K562 (cell line): ENCODE measurements around the gene ERVK3-1. TPM values are rescaled to one million over a fixed set of nuclear protein-coding genes. Genes with fewer than 3 reads are reported as not detected.

Experiments used
- ATAC-seq: fragments of 200-7000 bp; cut with Tn5 transposase; 3 replicates; pipeline ENCODE4 v1.9.1; 2020; ENCODE audit warnings: moderate library complexity
- BruUV-seq: library from RNA; stranded (reverse); fragments of 400-500 nt; replicated peaks from 2 replicates; lab custom pipeline; 2021; lab: Mats Ljungman, UMichigan
- CTCF ChIA-PET: fragments of 300-600 bp; formaldehyde crosslinking; extraction: SDS; loops from one replicate; lab custom pipeline; 2021; ENCODE audit warnings: low intra/inter-chr PET ratio; lab: Yijun Ruan, JAX
- POLR2A ChIA-PET: fragments of 300-600, 350-650 bp; sonication (Branson Sonifier 250); formaldehyde crosslinking; extraction: SDS; loops from one replicate; lab custom pipeline; 2021; ENCODE audit warnings: antibody characterized with exemption, inconsistent platforms; lab: Yijun Ruan, JAX
- DNase-seq, 4 experiments: peaks; one replicate each; pipeline versions ENCODE4 v3.0.0 to v3.0.0-alpha.2; 2011 to 2018; ENCODE audit warnings: low spot score in 3 of 4, mixed read lengths in 3 of 4; ENCODE audit errors: extremely low read depth in 1 of 4
- FAIRE-seq: peaks from 2 replicates; lab custom pipeline; 2011; peaks lifted over from hg19 to GRCh38; lab: Jason Lieb, UNC
- H2AFZ ChIP-seq: 2 replicates; pipeline ENCODE4 v1.6.0; 2011; ENCODE audit warnings: low read depth, low read length, control low read depth, inconsistent platforms
- H3K27ac ChIP-seq: fragments of 200-600 bp; 3 replicates; pipeline ENCODE4 v1.8.0; 2011; ENCODE audit warnings: low read depth, mild to moderate bottlenecking, control low read depth, inconsistent platforms, low read length, moderate library complexity, mixed read lengths; ENCODE audit errors: extremely low read depth
- H3K27me3 ChIP-seq, 2 experiments: fragments of 300-600 bp in 1 of 2; 2 replicates in 1 of 2; 3 replicates in 1 of 2; pipeline versions ENCODE4 v1.6.0 to v1.8.0; 2011; ENCODE audit warnings: inconsistent platforms in 2 of 2, low read length in 2 of 2, mild to moderate bottlenecking in 1 of 2, mixed read lengths in 1 of 2, moderate library complexity in 1 of 2; ENCODE audit not compliant: control insufficient read depth in 2 of 2, insufficient read depth in 2 of 2
- H3K36me3 ChIP-seq: fragments of 300-600 bp; 3 replicates; pipeline ENCODE4 v1.8.0; 2011; ENCODE audit warnings: mild to moderate bottlenecking, low read length, inconsistent platforms; ENCODE audit not compliant: control insufficient read depth, insufficient read depth
- H3K4me1 ChIP-seq, 2 experiments: fragments of 200-600 bp in 1 of 2; replicated peaks in 1 of 2; 2 replicates in 1 of 2; 3 replicates in 1 of 2; pipeline versions ENCODE4 v1.5.1 to v1.8.0; 2011; ENCODE audit warnings: inconsistent platforms in 2 of 2, low read length in 2 of 2, mild to moderate bottlenecking in 1 of 2, mixed read lengths in 1 of 2, moderate library complexity in 1 of 2; ENCODE audit not compliant: control insufficient read depth in 2 of 2, insufficient read depth in 2 of 2
- H3K4me2 ChIP-seq: 2 replicates; pipeline ENCODE4 v1.6.1; 2011; ENCODE audit warnings: low read length, control low read depth, inconsistent platforms, mixed read lengths; ENCODE audit not compliant: insufficient read depth
- H3K4me3 ChIP-seq: fragments of 200-600 bp; sonication (generic), shearing (Covaris generic); 2 replicates; pipeline ENCODE4 v1.5.1; 2016; ENCODE audit warnings: control low read depth, inconsistent platforms
- H3K79me2 ChIP-seq: fragments of 200-600 bp; 3 replicates; pipeline ENCODE4 v1.8.0; 2011; ENCODE audit warnings: low read length, inconsistent platforms; ENCODE audit not compliant: control insufficient read depth, insufficient read depth
- H3K9ac ChIP-seq, 2 experiments: 2 replicates each; pipeline versions ENCODE4 v1.6.0 to v1.6.1; 2011; ENCODE audit warnings: low read depth in 2 of 2, low read length in 2 of 2, control low read depth in 1 of 2, inconsistent platforms in 1 of 2, mild to moderate bottlenecking in 1 of 2, mixed read lengths in 1 of 2; ENCODE audit not compliant: insufficient read depth in 1 of 2
- H3K9me1 ChIP-seq: one replicate; pipeline ENCODE4 v1.6.0; 2011; ENCODE audit warnings: inconsistent platforms, mild to moderate bottlenecking, low read length, moderate library complexity; ENCODE audit not compliant: control insufficient read depth, insufficient read depth
- H3K9me3 ChIP-seq: replicated peaks from 2 replicates; pipeline ENCODE4 v1.5.1; 2011; ENCODE audit warnings: low read depth, low read length, inconsistent platforms; ENCODE audit not compliant: control insufficient read depth, insufficient read depth
- H4K20me1 ChIP-seq: replicated peaks from 2 replicates; pipeline ENCODE4 v1.6.1; 2011; ENCODE audit warnings: low read length, inconsistent platforms, mixed read lengths; ENCODE audit not compliant: control insufficient read depth, insufficient read depth
- HEY1 ChIP-seq: fragments of 250-450 bp; sonication (Bioruptor Pico); IDR thresholded peaks from 2 replicates; pipeline ENCODE4 v1.5.0; 2020; ENCODE audit warnings: mild to moderate bottlenecking, moderate library complexity, borderline replicate concordance
- ILK ChIP-seq: fragments of 450-650 bp; IDR thresholded peaks from 2 replicates; pipeline ENCODE4 v1.6.1; 2016; ENCODE audit warnings: missing genetic modification characterization, low read depth, mild to moderate bottlenecking, missing compliant biosample characterization, moderate library complexity, borderline replicate concordance
- JUNB ChIP-seq: fragments of 450-650 bp; formaldehyde crosslinking; conservative IDR thresholded peaks from 2 replicates; pipeline ENCODE4 v1.4.0; 2020; ENCODE audit warnings: mild to moderate bottlenecking
- MTA2 ChIP-seq: fragments of 450-650 bp; IDR thresholded peaks from 2 replicates; pipeline ENCODE4 v1.6.1; 2016; ENCODE audit warnings: low read depth
- SAFB2 ChIP-seq: fragments of 200-400 bp; formaldehyde crosslinking; IDR thresholded peaks from 2 replicates; pipeline ENCODE4 v1.6.1; 2018; ENCODE audit warnings: borderline replicate concordance, low read length, low read depth, moderate library complexity; ENCODE audit not compliant: severe bottlenecking
- SLC30A9 ChIP-seq: fragments of 250-450 bp; sonication (Bioruptor Pico); IDR thresholded peaks from 2 replicates; pipeline ENCODE4 v1.8.0; 2022; ENCODE audit warnings: mild to moderate bottlenecking, moderate library complexity
- TAL1 ChIP-seq: fragments of 450-650 bp; IDR thresholded peaks from 2 replicates; pipeline ENCODE4 v1.6.1; 2016; ENCODE audit warnings: mild to moderate bottlenecking
- ZNF586 ChIP-seq: fragments of 450-650 bp; formaldehyde crosslinking; conservative IDR thresholded peaks from 2 replicates; pipeline ENCODE4 v1.4.0; 2020; ENCODE audit warnings: mild to moderate bottlenecking, moderate library complexity
- WGBS: fragments of 100-300 bp; shearing (Covaris generic); methylation state at CpG from one replicate; pipeline ENCODE4 v1.1.6; 2016; ENCODE audit warnings: low coverage, mixed read lengths; ENCODE audit not compliant: insufficient coverage; ENCODE audit errors: missing lambda C conversion rate; 5-methylcytosine and 5-hydroxymethylcytosine counted together
- in situ Hi-C: fragments of 300-500 bp; cut with MboI; formaldehyde crosslinking; loops from 4 replicates; pipeline ENCODE4 v1.15.0; 2018; ENCODE audit warnings: inconsistent platforms, mixed read lengths
- intact Hi-C: fragments of 100-400 bp; cut with micrococcal nuclease; formaldehyde crosslinking; loops from 2 replicates; pipeline ENCODE4 v1.14.2; 2022
- polyA plus RNA-seq, 8 experiments: library from polyadenylated mRNA; depleted of rRNA in 4 of 8; stranded (reverse) in 5 of 8; unstranded in 3 of 8; fragments of >200 nt; fragmentation: Nextera tagmentation in 2 of 8; fragmentation: Illumina TruSeq in 1 of 8; extraction: Ambion mirVana in 2 of 8; extraction: Trizol in 1 of 8; gene quantifications; 2 replicates each; pipeline versions ENCODE4 v1.2.1 to v1.2.3, GENCODE V29; 2011 to 2014; ENCODE audit warnings: inconsistent platforms in 1 of 8, missing spikeins in 1 of 8
- total RNA-seq, 7 experiments: library from RNA; depleted of rRNA in 6 of 7; stranded (reverse); fragments of >200 nt in 6 of 7; fragmentation: Illumina TruSeq in 2 of 7; extraction: Trizol in 2 of 7; gene quantifications; 2 replicates each; pipeline versions ENCODE4 v1.2.1 to v1.2.3, GENCODE V29; 2011 to 2021; ENCODE audit warnings: low replicate concordance in 1 of 7
- TF ChIP-seq, protein P1 (sequence below), 2 experiments: fragments of 250-450 bp in 1 of 2; fragments of 450-650 bp in 1 of 2; sonication (Bioruptor Pico) in 1 of 2; IDR thresholded peaks; 2 replicates each; pipeline versions ENCODE4 v1.6.1 to v1.8.0; 2016 to 2021; ENCODE audit warnings: mild to moderate bottlenecking in 2 of 2, moderate library complexity in 2 of 2, missing compliant biosample characterization in 1 of 2, missing genetic modification characterization in 1 of 2
- TF ChIP-seq, protein P2 (sequence below): fragments of 450-650 bp; conservative IDR thresholded peaks from 2 replicates; pipeline ENCODE4 v1.6.1; 2016; ENCODE audit warnings: missing genetic modification characterization, low read depth, mild to moderate bottlenecking, control low read depth, missing compliant biosample characterization
- TF ChIP-seq, protein P3 (sequence below): sonication (generic); formaldehyde crosslinking; IDR thresholded peaks from 2 replicates; pipeline ENCODE4 v1.8.0; 2022; ENCODE audit warnings: mild to moderate bottlenecking, missing genetic modification reagents
- TF ChIP-seq, protein P4 (sequence below): sonication (generic); IDR thresholded peaks from 2 replicates; pipeline ENCODE4 v1.6.1; 2016
- TF ChIP-seq, protein P5 (sequence below), 2 experiments: IDR thresholded peaks; 2 replicates each; pipeline ENCODE4 v1.6.1; 2012; ENCODE audit warnings: improper control_type of control experiment in 2 of 2, low read depth in 2 of 2, low read length in 2 of 2, borderline replicate concordance in 1 of 2

ERVK3-1 gene
- total and polyA plus RNA-seq, 9 of the 15 experiments (the other 6 are each of a cell fraction or from before 2014, with no cell fraction given) = 87.6 to 299 (median 119) TPM

GRCh38 chr19:58362272-58362994, 57.3 kb downstream of the ERVK3-1 start, which contains the start of gene ZNF497:
TSS of gene ZNF497 (minus strand) at chr19:58362751. CDS start at chr19:58357635, 5,116 bp downstream.
- intact Hi-C loops = loop anchor here (2.0 kb wide), 2 partner anchors 18 to 58 kb away; partner anchors contain the start of genes ERVK3-1 and ZNF837
- FAIRE-seq = peak; percentile 98
- H3K4me2 ChIP-seq = peak within 1 kb of the TSS; percentile 97
- TF ChIP-seq MTA2 (no peak), JUNB (CRISPR knock-in tag) (no peak), TAL1 (peak; percentile 25; the same call in 1 of the 2 replicates), HEY1 (CRISPR knock-in tag) (0 out of 2 replicates have a peak, but pooled peaks have one; percentile 34), ILK (tag) (no peak), SLC30A9 (CRISPR knock-in tag) (no peak), ZNF586 (CRISPR knock-in tag) (no peak), SAFB2 (no peak)
- TF ChIP-seq, protein P1, sequence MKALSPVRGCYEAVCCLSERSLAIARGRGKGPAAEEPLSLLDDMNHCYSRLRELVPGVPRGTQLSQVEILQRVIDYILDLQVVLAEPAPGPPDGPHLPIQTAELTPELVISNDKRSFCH (CRISPR knock-in tag; IDR thresholded peaks at IDR 0.05) = no peak
- TF ChIP-seq, protein P1 (tag; IDR thresholded peaks at IDR 0.05) = peak; percentile 67; the same call in 1 of the 2 replicates
- TF ChIP-seq, protein P2, sequence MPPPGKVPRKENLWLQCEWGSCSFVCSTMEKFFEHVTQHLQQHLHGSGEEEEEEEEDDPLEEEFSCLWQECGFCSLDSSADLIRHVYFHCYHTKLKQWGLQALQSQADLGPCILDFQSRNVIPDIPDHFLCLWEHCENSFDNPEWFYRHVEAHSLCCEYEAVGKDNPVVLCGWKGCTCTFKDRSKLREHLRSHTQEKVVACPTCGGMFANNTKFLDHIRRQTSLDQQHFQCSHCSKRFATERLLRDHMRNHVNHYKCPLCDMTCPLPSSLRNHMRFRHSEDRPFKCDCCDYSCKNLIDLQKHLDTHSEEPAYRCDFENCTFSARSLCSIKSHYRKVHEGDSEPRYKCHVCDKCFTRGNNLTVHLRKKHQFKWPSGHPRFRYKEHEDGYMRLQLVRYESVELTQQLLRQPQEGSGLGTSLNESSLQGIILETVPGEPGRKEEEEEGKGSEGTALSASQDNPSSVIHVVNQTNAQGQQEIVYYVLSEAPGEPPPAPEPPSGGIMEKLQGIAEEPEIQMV = no peak
- TF ChIP-seq, protein P3, sequence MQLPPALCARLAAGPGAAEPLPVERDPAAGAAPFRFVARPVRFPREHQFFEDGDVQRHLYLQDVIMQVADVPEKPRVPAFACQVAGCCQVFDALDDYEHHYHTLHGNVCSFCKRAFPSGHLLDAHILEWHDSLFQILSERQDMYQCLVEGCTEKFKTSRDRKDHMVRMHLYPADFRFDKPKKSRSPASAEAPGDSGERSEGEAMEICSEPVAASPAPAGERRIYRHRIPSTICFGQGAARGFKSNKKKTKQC = no peak
- TF ChIP-seq, protein P4, sequence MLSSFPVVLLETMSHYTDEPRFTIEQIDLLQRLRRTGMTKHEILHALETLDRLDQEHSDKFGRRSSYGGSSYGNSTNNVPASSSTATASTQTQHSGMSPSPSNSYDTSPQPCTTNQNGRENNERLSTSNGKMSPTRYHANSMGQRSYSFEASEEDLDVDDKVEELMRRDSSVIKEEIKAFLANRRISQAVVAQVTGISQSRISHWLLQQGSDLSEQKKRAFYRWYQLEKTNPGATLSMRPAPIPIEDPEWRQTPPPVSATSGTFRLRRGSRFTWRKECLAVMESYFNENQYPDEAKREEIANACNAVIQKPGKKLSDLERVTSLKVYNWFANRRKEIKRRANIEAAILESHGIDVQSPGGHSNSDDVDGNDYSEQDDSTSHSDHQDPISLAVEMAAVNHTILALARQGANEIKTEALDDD = no peak
- TF ChIP-seq, protein P5, sequence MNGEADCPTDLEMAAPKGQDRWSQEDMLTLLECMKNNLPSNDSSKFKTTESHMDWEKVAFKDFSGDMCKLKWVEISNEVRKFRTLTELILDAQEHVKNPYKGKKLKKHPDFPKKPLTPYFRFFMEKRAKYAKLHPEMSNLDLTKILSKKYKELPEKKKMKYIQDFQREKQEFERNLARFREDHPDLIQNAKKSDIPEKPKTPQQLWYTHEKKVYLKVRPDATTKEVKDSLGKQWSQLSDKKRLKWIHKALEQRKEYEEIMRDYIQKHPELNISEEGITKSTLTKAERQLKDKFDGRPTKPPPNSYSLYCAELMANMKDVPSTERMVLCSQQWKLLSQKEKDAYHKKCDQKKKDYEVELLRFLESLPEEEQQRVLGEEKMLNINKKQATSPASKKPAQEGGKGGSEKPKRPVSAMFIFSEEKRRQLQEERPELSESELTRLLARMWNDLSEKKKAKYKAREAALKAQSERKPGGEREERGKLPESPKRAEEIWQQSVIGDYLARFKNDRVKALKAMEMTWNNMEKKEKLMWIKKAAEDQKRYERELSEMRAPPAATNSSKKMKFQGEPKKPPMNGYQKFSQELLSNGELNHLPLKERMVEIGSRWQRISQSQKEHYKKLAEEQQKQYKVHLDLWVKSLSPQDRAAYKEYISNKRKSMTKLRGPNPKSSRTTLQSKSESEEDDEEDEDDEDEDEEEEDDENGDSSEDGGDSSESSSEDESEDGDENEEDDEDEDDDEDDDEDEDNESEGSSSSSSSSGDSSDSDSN (IDR thresholded peaks at IDR 0.05; ENCODE audit: borderline replicate concordance in 1 of 2, low read depth in 2 of 2, low read length in 2 of 2) = peak; percentile 11 to 27; a peak in 2 of 4 replicates

More at GRCh38 chr19:58362272-58362994, 57.3 kb downstream of the ERVK3-1 start, which contains the start of gene ZNF497:
- CTCF ChIA-PET = no interaction called here
- under 1% methylated on average over 50 of the region's 74 CpGs for WGBS
- Histone ChIP-seq H3K9me1 (no peaks in the 10 kb centered on the region), H3K27me3 (no peaks in the 10 kb centered on the region), H3K4me1 (peaks cover 7 to 38% of the 10 kb centered on the region in 2 experiments; a peak in 3 of 5 replicates), H3K4me3 (peak within 1 kb of the TSS; percentile 65), H3K9me3 (no peaks in the 10 kb centered on the region), H4K20me1 (no peaks in the 10 kb centered on the region), H3K27ac (peak within 1 kb of the TSS; percentile 97), H2AFZ (peak within 1 kb of the TSS; percentile 92), H3K9ac (peak within 1 kb of the TSS; percentile 97 to 99), H3K36me3 (no peaks in the 10 kb centered on the region), H3K79me2 (peaks cover 7% of the 10 kb centered on the region; the same call in 1 of the 3 replicates)
- in situ Hi-C loops = no loop called here
- BruUV-seq = TSS peak; percentile 86
- DNase-seq = peak; percentile 98
- ATAC-seq = peak; percentile 98
- POLR2A ChIA-PET = interaction anchor here (0.6 to 1.9 kb wide), 18 partner anchors 9 to 270 kb away, joined by 3 to 20 read pairs (median 4); partner anchors contain the start of genes RPS5, ZNF324, ZNF544 and ZSCAN22
